COLO829 (cell line): Measurements from ENCODE around the gene ALDOB.

Experiments
- DNase-seq: peaks from one replicate; pipeline ENCODE4 v3.0.0; 2012; ENCODE audit warnings: low spot score

ALDOB gene

GRCh38 chr9:101455656-101456240 lies 20.2 kb upstream of the ALDOB start:
- DNase-seq, result no peak

- no peak for DNase-seq
Measured at GRCh38 chr9:101453776-101454570, 18.4 kb upstream of the ALDOB start.

- DNase-seq, result no peak
Measured at GRCh38 chr9:101451498-101451897, 15.9 kb upstream of the ALDOB start.

- DNase-seq, result no peak
Measured at GRCh38 chr9:101450931-101451330, 15.4 kb upstream of the ALDOB start.

GRCh38 chr9:101449071-101449721 lies 13.6 kb upstream of the ALDOB start:
- peak; percentile 84 for DNase-seq

GRCh38 chr9:101448680-101449070 lies 13.1 kb upstream of the ALDOB start:
- no peak for DNase-seq

GRCh38 chr9:101446732-101447131 lies 11.2 kb upstream of the ALDOB start:
- no peak for DNase-seq

GRCh38 chr9:101445353-101446029 lies 9.9 kb upstream of the ALDOB start:
- DNase-seq, result no peak

- no peak for DNase-seq
Measured at GRCh38 chr9:101443364-101443771, 7.8 kb upstream of the ALDOB start.

- no peak for DNase-seq
Measured at GRCh38 chr9:101442736-101443135, 7.2 kb upstream of the ALDOB start.

- DNase-seq, result no peak
Measured at GRCh38 chr9:101442318-101442717, 6.7 kb upstream of the ALDOB start.

- no peak for DNase-seq
Measured at GRCh38 chr9:101440714-101441230, 5.2 kb upstream of the ALDOB start.

GRCh38 chr9:101438523-101438922 lies 2.9 kb upstream of the ALDOB start:
- peak; percentile 38 for DNase-seq

GRCh38 chr9:101437806-101438232 lies 2.2 kb upstream of the ALDOB start:
- no peak for DNase-seq

- no peak for DNase-seq
Measured at GRCh38 chr9:101434998-101435397, 576 bp downstream of the ALDOB start.

- DNase-seq, result no peak
Measured at GRCh38 chr9:101433229-101433628, 2.3 kb downstream of the ALDOB start.

- no peak for DNase-seq
Measured at GRCh38 chr9:101432740-101433139, 2.8 kb downstream of the ALDOB start.

- DNase-seq, result no peak
Measured at GRCh38 chr9:101432171-101432570, 3.4 kb downstream of the ALDOB start.

- no peak for DNase-seq
Measured at GRCh38 chr9:101429736-101430135, 5.8 kb downstream of the ALDOB start.

- DNase-seq, result no peak
Measured at GRCh38 chr9:101428909-101429308, 6.7 kb downstream of the ALDOB start.

- no peak for DNase-seq
Measured at GRCh38 chr9:101427957-101428655, 7.5 kb downstream of the ALDOB start.

- DNase-seq, result no peak
Measured at GRCh38 chr9:101427358-101427757, 8.2 kb downstream of the ALDOB start.
